Heart right ventricle (tissue), 16 donors: Measurements from ENCODE around the gene UBN1. TPM values are rescaled to one million over a fixed set of nuclear protein-coding genes. Genes with fewer than 3 reads are reported as not detected.

Experiments used
- ATAC-seq, 8 donors: fragments of 200-7000 bp; cut with Tn5 transposase; one replicate each; pipeline ENCODE4 v1.9.1; 2020; ENCODE audit warnings: mild to moderate bottlenecking in 8 of 8, moderate library complexity in 8 of 8, moderate number of reproducible peaks in 1 of 8
- DNase-seq, 2 donors: peaks; one replicate each; pipeline ENCODE4 v3.0.0-alpha.2; 2020
- H3K27ac ChIP-seq, 10 donors: fragments of 200-600 bp; sonication (generic) in 2 of 10; one replicate each; pipeline versions ENCODE4 v1.5.0 to v1.8.0; 2020 to 2022; ENCODE audit warnings: mild to moderate bottlenecking in 3 of 10
- H3K27me3 ChIP-seq, 7 donors: fragments of 200-600 bp; one replicate each; pipeline ENCODE4 v1.8.0; 2021 to 2022; ENCODE audit warnings: mild to moderate bottlenecking in 2 of 7
- H3K36me3 ChIP-seq, 9 donors: fragments of 200-600 bp; sonication (generic) in 1 of 9; one replicate each; pipeline versions ENCODE4 v1.5.0 to v1.8.0; 2020 to 2022; ENCODE audit warnings: mild to moderate bottlenecking in 2 of 9
- H3K4me1 ChIP-seq, 9 donors: fragments of 200-600 bp; sonication (generic) in 1 of 9; one replicate each; pipeline versions ENCODE4 v1.5.0 to v1.8.0; 2020 to 2022; ENCODE audit warnings: mild to moderate bottlenecking in 4 of 9
- H3K4me3 ChIP-seq, 10 donors: fragments of 200-600 bp; sonication (generic) in 2 of 10; one replicate each; pipeline versions ENCODE4 v1.5.0 to v1.8.0; 2020 to 2022; ENCODE audit warnings: mild to moderate bottlenecking in 7 of 10, moderate library complexity in 2 of 10
- H3K9me3 ChIP-seq, 11 donors: fragments of 200-600 bp in 10 of 11; sonication (generic) in 2 of 11; one replicate each; pipeline versions ENCODE4 v1.5.0 to v1.8.0; 2013 to 2022; ENCODE audit warnings: mild to moderate bottlenecking in 2 of 11, control low read depth in 1 of 11, moderate library complexity in 1 of 11
- CTCF ChIP-seq, 9 donors: fragments of 200-600 bp; sonication (generic) in 2 of 9; IDR thresholded peaks; one replicate each; pipeline versions ENCODE4 v1.5.0 to v1.8.0; 2021 to 2022; ENCODE audit warnings: antibody characterized with exemption in 9 of 9, mild to moderate bottlenecking in 5 of 9, moderate library complexity in 1 of 9
- WGBS, 2 donors: extraction: QIAGEN DNeasy Blood & Tissue Kit; methylation state at CpG; one replicate each; pipeline ENCODE4 v1.1.7; 2013; ENCODE audit warnings: inconsistent platforms in 1 of 2; 5-methylcytosine and 5-hydroxymethylcytosine counted together
- intact Hi-C, 10 donors: fragments of 100-400 bp; cut with DNase I; formaldehyde crosslinking; loops; one replicate each; pipeline versions ENCODE4 v1.11.1 to v1.14.2; 2022
- polyA plus RNA-seq, 2 donors: library from polyadenylated mRNA; stranded (reverse); fragments of 200-250 nt; gene quantifications; one replicate each; pipeline ENCODE4 v1.2.3, GENCODE V29; 2013
- total RNA-seq, 10 donors: library from RNA; stranded (reverse); fragmentation: NEBNext Ultra II Directional in 3 of 10; extraction: Animal tissue kit (Norgen Biotek cat#: 25700) in 3 of 10; gene quantifications; one replicate each; pipeline versions ENCODE4 v1.2.1 to v1.2.4, GENCODE V29; 2021 to 2023
- donor health status: Arrhythmogenic right ventricular cardiomyopathy.
- donor health status: ischemic (EF 13 %, LVEDD 7.1; RV severe dilation, severe dysfunction).
- donor health status: healthy with polysubstance abuse.
- donor health status: DM: no; HTN: yes; CAD: no.
- donor health status: DM: no; HTN: no; CAD: no.
- donor health status: ischemic (EF 25% LVEDD 6.9; RV normal size, moderate dysfunction).
- donor health status: ischemic (EF 25% LVEDD 5.7; RV mildly dilated, moderate dysfunction).
- donor health status: healthy.
- donor health status: DM: yes; HTN: yes; CAD: no.
- donor health status: Ischemic cardiomyopathy.
- donor health status: ischemic (EF 35%, LVEDD 5.7; RV mildly dilated, moderate dysfunction).
- donor health status: nonischemic (EF 11% LVEDD 7.7; RV severe dilation, severe dysfunction).
- donor health status: DM: yes; HTN: yes; CAD: no.
- donor health status: PGD.
- donor health status: ischemic (EF 29% LVEDD 5.4; RV normal size, mild dysfunction).
- donor health status: nonischemic (EF 23%, LVEDD 6.1; RV moderate dilation, normal function).

UBN1 gene
- total and polyA plus RNA-seq, 12 donors = 11.3 to 56.9 (median 30.2) TPM

- peak in 1 of 2 donors; percentile 57 for DNase-seq
- peaks cover 0 to 25% (median 12%) of the 10 kb centered on the region in 9 donors for H3K4me1 ChIP-seq
- TF ChIP-seq CTCF (IDR thresholded peaks at IDR 0.05) = no peak
- ATAC-seq = peak; percentile 29 to 86 (median 73)
- H3K36me3 ChIP-seq = peaks cover 9 to 100% (median 73%) of the 10 kb centered on the region in 9 donors
- no peak overlapping the region for H3K4me3 ChIP-seq
- WGBS, 2 donors = 47 to 59% methylated on average over 11 of the region's 11 CpGs
- intact Hi-C loops = loop anchor here in 1 of 10 donors (10.0 kb wide), 1 partner anchor 62 kb away; no protein-coding TSS in a partner anchor
- H3K27ac ChIP-seq = peak overlapping the region in 6 of 10 donors; percentile 15 to 60 (median 38)
- H3K9me3 ChIP-seq = no peaks in the 10 kb centered on the region
- H3K27me3 ChIP-seq = no peaks in the 10 kb centered on the region
Observed at GRCh38 chr16:4882633-4883285, 35.5 kb downstream of the UBN1 start.

DNA sequence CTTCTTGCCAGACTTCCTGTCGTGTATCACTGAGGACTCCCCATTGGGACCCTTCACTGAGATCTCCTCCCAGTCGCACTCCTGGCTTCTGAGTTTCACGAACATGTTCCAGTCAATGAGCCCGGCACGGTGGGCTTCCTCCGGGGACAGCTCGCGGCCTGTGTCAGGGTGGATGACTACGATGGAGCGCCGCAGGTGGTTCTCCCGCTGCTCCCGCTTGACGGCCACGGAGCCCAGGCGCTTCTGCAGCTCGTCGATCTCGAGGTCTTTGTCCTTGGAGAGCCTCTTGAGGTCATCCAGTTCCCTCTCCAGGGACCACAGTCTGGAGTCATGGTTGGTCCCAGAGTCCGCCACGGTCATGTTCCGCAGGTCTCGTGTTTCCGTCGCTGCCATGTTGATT is 36.2 kb downstream of the UBN1 start:
- Histone ChIP-seq H3K27ac (peak overlapping the region in 5 of 10 donors; percentile 6 to 60 (median 41)), H3K9me3 (no peaks in the 10 kb centered on the region), H3K36me3 (peaks cover 6 to 100% (median 71%) of the 10 kb centered on the region in 9 donors), H3K27me3 (no peaks in the 10 kb centered on the region), H3K4me3 (no peak overlapping the region), H3K4me1 (peaks cover 0 to 25% (median 12%) of the 10 kb centered on the region in 9 donors)
- DNase-seq = no peak
- ATAC-seq = peak in 1 of 8 donors; percentile 3
- 94 to 97% methylated on average over 25 of the region's 25 CpGs for WGBS, 2 donors
- TF ChIP-seq CTCF (IDR thresholded peaks at IDR 0.05) = no peak
- intact Hi-C loops = loop anchor here in 1 of 10 donors (10.0 kb wide), 1 partner anchor 61 kb away; no protein-coding TSS in a partner anchor

DNA sequence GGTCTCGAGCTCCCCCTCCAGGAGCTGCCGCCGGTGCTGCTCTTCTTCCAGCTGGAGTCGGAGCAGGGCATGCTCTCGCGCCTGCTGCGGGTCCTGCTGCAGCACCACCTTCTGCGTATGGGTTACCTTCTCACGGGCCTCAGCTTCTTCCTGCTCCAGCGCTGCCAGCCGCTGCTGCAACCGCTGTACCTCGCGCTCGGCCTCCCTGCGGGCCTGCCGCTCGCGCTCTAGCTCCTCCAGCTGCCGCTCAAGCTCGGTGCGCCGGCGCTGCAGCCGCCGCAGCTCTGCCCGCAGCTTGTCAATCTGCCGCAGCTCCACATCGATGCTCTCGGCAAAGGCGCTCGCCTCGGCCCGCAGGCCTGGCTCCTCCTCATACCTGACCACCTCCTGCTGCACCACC is 36.9 kb downstream of the UBN1 start:
- DNase-seq (no peak), ATAC-seq (no peak)
- Histone ChIP-seq H3K4me3 (no peak overlapping the region), H3K27me3 (no peaks in the 10 kb centered on the region), H3K27ac (no peak overlapping the region), H3K9me3 (no peaks in the 10 kb centered on the region), H3K36me3 (peaks cover 6 to 96% (median 64%) of the 10 kb centered on the region in 9 donors), H3K4me1 (peaks cover 0 to 25% (median 12%) of the 10 kb centered on the region in 9 donors)
- intact Hi-C loops = loop anchor here in 1 of 10 donors (10.0 kb wide), 1 partner anchor 61 kb away; no protein-coding TSS in a partner anchor
- 95 to 98% methylated on average over 32 to 34 of the region's 34 CpGs for WGBS, 2 donors
- TF ChIP-seq CTCF (IDR thresholded peaks at IDR 0.05) = no peak

DNA sequence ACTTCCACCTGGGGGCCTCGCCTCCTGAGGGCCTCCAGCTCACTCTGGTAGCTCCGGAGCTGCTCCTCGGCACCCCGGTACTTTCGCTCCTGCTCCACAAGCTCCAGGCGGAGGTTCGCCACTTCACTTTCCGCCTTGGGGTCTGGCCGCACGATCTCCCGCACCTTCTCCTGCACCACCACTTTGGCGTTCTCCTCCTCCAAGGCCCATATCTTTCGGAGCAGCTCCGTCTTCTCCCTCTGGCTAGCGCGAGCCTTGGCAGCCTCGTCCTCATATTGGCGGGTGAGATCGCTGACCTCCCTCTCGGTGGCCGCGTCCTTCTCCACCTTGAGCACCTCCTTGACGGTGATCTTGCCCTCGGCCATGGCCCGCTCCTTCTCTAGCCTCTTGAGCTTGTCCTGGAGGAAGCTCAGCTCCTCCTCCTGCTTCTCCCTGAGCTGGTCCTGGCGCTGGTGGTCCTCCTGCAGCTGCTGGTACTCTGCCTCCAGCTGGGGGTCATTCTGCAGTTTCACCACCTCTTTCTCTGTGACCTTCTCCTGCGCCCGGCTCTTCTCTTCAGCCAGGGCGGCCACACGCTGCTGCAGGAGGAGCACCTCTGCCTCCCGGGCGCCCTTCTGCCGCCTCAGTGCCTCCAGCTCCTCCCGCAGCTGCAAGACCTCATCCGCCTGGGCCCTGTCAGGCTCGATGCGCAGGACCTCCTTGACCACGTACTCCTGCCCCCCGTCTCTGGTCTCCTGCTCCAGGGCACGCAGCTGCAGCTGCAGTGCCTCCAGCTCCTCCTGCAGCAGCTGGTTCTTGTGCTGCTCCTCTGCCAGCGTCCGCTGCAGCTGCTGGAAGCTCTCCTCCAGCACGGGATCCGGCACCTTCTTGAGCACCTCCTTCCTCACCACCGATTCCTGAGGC is 37.9 kb downstream of the UBN1 start:
- H3K4me3 ChIP-seq = no peak overlapping the region
- no peaks in the 10 kb centered on the region for H3K9me3 ChIP-seq
- TF ChIP-seq CTCF (IDR thresholded peaks at IDR 0.05) = no peak
- no peak for ATAC-seq
- peaks cover 0 to 25% (median 12%) of the 10 kb centered on the region in 9 donors for H3K4me1 ChIP-seq
- H3K36me3 ChIP-seq = peaks cover 6 to 92% (median 60%) of the 10 kb centered on the region in 9 donors
- WGBS, 2 donors = 93 to 95% methylated on average over 45 of the region's 45 CpGs
- no peak overlapping the region for H3K27ac ChIP-seq
- no peaks in the 10 kb centered on the region for H3K27me3 ChIP-seq
- no peak for DNase-seq
- intact Hi-C loops = loop anchor here in 1 of 10 donors (10.0 kb wide), 1 partner anchor 60 kb away; no protein-coding TSS in a partner anchor
